MV-4-11 (cell line): ENCODE measurements around the gene PLD5.
"Not testable (repeated sequence)": the region's sequence is repeated elsewhere in the genome, so short reads cannot be mapped to it uniquely, and the experiment has no call there.

Experiments used
- DNase-seq: peaks from one replicate; lab custom pipeline; 2025; lab: John Stamatoyannopoulos, UW

PLD5 gene

GRCh38 chr1:242426271-242426905, 98.1 kb downstream of the PLD5 start:
- no peak for DNase-seq

GRCh38 chr1:242425232-242425631, 99.3 kb downstream of the PLD5 start:
- peak; percentile 42 for DNase-seq

- DNase-seq: no peak
Measured at GRCh38 chr1:242416657-242417056, 107.8 kb downstream of the PLD5 start.

GRCh38 chr1:242412921-242413320, 111.6 kb downstream of the PLD5 start:
- DNase-seq: peak; percentile 39

GRCh38 chr1:242411901-242412300, 112.6 kb downstream of the PLD5 start:
- DNase-seq: no peak

- no peak for DNase-seq
Measured at GRCh38 chr1:242405947-242406346, 118.5 kb downstream of the PLD5 start.

- no peak for DNase-seq
Measured at GRCh38 chr1:242404296-242404695, 120.2 kb downstream of the PLD5 start.

GRCh38 chr1:242402956-242403355, 121.5 kb downstream of the PLD5 start:
- DNase-seq: no peak

GRCh38 chr1:242401937-242402336, 122.6 kb downstream of the PLD5 start:
- no peak for DNase-seq

- no peak for DNase-seq
Measured at GRCh38 chr1:242398351-242398750, 126.1 kb downstream of the PLD5 start.

- no peak for DNase-seq
Measured at GRCh38 chr1:242391896-242392295, 132.6 kb downstream of the PLD5 start.

GRCh38 chr1:242376121-242376520, 148.4 kb downstream of the PLD5 start:
- not testable (repeated sequence) for DNase-seq

- DNase-seq: not testable (repeated sequence)
Measured at GRCh38 chr1:242350446-242350845, 174.1 kb downstream of the PLD5 start.

- DNase-seq: no peak
Measured at GRCh38 chr1:242349636-242350035, 174.9 kb downstream of the PLD5 start.

GRCh38 chr1:242330865-242331264, 193.6 kb downstream of the PLD5 start:
- DNase-seq: peak; percentile 54

GRCh38 chr1:242327381-242327780, 197.1 kb downstream of the PLD5 start:
- not testable (repeated sequence) for DNase-seq

GRCh38 chr1:242321981-242322380, 202.5 kb downstream of the PLD5 start:
- not testable (repeated sequence) for DNase-seq

- no peak for DNase-seq
Measured at GRCh38 chr1:242318140-242318539, 206.4 kb downstream of the PLD5 start.

- not testable (repeated sequence) for DNase-seq
Measured at GRCh38 chr1:242314865-242315264, 209.6 kb downstream of the PLD5 start.

GRCh38 chr1:242314085-242314649, 210.3 kb downstream of the PLD5 start:
- DNase-seq: not testable (repeated sequence)

- not testable (repeated sequence) for DNase-seq
Measured at GRCh38 chr1:242308681-242309080, 215.8 kb downstream of the PLD5 start.

- DNase-seq: not testable (repeated sequence)
Measured at GRCh38 chr1:242293781-242294180, 230.7 kb downstream of the PLD5 start.

GRCh38 chr1:242288067-242288466, 236.4 kb downstream of the PLD5 start:
- not testable (repeated sequence) for DNase-seq
